NOMO-1 treated with DMSO at 0.1 percent for 48 hours (cell line): ENCODE measurements around the gene RNASEL.
A peak's percentile ranks its signal among the peaks of the same experiment; 100 is the strongest.

ENCODE experiments used
- DNase-seq: peaks from one replicate; lab custom pipeline; 2025; ENCODE audit not compliant: unreplicated experiment; lab: John Stamatoyannopoulos, UW

Gene RNASEL

DNA sequence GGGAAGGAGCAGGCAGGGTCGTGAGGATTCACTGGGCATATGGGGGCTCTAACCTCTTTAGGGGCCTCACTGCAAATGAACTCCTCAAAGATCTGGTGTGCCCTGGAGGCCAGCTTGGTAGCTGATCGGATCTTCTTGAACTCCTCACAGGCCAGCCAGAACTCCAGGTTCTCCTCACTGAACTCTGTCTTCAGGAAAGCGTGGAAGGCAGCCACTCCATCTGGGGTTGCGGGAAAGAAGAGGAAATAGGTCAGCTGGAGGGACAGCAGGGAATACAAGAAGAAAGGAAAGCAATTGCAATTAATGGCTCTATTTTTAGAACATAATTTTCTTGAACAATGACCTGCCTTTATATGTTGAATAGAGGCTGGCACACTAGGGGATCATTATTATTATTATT lies 12.9 kb upstream of the RNASEL start:
- no peak for DNase-seq

DNA sequence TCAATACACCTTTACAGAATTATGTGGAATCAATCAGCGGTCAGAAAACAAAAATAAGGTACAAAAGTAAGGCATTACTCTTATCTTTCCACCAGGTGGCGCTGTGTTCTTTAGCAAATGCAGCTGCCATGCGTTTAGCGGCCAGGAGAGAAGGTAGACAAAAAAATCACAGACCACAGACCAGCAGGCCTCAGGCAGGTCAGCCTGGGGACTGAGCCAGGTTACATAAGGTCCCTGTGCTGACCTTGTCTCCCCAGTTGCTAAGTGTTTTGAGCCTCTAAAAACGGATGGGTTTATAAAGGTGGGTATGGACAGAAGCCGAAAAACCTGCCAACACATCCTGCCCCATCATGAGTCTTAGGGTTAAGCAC lies 12.3 kb upstream of the RNASEL start:
- peak; percentile 67 for DNase-seq

DNA sequence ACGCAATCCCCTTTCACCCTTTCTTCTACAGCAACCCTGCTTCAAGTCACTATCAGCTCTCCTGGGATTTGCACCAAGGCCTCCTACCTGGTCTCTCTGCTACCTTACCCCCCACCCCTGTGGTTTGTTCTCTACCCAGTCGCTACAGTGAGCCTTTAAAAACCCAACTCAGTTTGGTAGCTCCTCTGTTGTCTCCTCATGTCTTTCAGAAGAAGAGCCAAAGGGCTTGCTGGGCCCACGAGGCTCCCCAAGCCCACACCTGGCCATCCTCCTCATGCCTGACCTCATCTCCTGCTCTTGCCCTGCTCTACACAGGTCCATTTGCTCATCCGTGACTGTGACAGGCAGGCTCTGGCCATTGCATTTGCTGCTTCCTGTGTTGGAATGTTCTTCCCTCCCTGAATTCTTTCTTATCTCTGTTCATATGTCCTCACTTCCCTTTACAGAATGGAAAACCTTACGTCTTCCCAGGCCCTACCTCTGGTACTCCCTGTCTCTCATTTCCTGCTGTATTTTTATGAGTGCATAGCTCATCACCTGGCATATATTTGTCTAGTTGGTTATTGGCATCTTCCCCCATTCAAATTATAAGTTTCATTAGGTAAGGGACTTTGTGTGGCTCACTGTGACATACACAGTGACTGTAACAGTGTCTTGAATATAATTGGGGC lies 11.8 kb upstream of the RNASEL start:
- DNase-seq, result no peak

DNA sequence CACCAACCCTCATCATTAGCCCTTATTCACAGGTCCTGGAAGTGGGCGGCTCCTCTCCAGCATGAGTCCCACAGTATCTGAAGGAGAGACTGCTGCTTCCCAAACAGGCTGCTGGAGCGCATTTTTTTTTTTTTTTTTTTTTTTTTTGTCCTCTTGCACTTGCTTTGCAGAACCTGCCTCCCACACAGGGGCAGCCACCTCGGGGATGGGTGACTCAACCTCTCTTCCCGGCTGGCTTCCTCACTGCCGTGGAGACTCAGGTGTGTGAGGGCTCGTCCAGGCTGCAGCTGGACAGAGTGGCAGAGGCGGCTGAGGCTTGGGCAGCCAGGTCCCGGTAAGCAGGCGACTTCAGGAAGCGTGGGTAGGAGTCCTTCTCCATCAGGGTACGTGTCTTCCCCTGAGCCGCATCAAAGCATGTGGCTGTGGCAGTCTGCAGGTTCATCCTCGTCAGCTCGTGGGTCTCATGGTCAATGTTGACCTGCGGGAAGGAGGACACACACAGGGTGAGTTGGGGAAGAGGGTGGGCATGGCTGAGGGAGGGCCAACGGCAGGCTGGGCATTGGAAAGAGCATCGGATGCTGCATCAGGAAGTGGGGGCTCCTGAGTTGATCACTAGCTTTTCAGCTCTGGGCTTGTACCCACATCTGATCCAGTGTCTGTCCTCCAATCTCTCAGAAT lies 11.1 kb upstream of the RNASEL start:
- DNase-seq, result no peak

DNA sequence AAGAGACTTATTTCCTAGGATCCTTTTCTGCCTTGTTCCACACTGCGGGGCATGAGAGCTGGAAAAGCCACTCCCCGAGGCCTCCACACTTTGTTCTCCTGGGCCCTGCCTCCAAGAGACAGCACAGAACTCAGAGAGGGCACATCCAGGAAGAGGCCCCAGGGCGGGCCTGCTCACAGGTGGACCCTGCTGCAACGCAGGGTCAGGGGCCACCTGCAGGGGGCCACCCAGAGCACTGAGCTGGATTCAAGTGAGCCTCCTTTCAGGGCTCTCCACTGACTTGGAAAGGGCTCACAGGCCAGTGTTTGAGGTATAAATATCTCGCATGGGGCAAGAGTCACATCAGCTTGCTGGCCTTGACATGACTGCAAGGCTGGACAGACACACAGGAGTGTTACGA lies 10.3 kb upstream of the RNASEL start:
- no peak for DNase-seq

DNA sequence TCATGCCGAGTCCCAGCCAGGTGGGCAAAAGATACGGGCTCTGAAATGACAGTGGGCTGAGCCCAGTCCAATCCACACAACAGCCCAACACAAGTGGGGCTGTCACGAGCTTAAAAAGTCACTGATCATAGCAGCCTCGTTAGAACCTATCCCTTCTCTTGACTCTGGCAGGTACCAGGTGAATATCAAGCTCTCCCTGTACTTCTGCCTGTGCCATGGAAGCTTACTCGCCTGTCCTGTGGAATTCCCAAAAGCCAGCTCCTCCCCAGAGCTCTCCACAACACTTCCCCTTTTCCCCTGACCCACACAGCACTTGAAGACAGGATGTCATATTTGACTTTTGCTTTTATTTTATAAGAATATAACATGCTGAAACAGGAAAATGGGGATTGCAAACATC lies 9.2 kb upstream of the RNASEL start:
- no peak for DNase-seq

DNA sequence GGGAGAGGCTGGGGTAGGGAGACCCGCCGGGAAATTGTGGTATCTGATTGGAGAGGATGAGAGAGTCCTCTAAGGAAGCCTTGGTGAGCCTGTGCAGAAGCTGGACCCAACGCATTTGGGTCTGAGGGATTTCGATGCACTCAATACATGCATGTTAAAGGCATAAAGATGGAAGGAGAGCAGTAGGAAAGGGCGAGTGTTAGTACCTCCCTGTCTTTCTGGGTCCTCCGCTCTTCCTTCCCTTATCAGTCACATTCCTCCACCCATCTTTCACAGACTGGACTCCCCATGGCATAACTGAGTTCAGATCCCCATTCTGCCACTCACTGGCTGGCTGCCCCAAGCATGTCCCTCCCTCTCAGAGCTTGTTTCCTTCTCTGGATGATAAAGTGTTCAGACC lies 7.9 kb upstream of the RNASEL start:
- DNase-seq, result no peak

DNA sequence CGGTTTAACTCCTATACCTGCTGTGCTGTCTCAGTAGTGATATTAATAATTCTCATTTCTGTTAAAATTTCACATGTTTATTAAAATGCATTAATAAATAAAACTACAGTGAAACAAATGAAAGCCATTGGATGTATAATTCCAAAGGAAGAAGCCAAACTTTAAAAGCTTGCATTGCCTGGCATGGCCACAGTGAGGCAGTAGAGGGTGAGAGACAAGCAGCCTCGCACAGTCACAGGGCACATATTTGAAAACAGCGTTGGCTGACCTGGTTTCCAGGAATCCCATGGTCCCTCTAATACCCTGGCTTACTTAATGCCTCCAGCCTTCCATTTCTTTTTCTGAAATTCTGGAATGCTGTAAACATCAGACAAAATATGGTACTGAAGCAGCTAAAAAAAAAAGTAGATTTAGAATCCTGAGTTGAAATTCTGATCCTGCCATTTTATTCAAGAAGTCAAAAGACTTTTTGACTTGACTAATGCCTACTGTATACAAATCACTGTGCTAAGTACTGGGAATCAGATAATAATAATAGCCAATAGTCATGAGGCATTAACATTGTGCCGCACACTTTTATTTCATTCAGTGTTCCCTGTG lies 6.7 kb upstream of the RNASEL start:
- DNase-seq, result peak; percentile 46

DNA sequence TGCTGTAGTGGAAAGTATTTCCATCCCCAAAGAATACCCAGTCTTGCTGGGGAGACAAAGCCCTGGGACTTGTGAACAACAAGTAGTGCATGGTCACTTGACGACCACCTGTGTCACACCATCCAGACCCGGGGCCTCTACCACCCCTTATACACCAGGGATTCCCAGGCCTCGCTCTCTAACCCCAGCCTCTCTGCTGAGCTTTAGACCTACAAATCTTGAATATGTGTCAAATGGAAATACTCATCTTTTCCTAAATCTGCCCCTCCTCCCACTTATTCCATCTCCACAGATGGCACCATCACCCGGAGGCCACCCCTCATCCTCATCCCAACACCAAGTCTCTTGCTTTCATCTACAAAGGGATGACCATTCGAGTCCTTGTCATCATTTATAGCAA lies 875 bp upstream of the RNASEL start:
- no peak for DNase-seq

DNA sequence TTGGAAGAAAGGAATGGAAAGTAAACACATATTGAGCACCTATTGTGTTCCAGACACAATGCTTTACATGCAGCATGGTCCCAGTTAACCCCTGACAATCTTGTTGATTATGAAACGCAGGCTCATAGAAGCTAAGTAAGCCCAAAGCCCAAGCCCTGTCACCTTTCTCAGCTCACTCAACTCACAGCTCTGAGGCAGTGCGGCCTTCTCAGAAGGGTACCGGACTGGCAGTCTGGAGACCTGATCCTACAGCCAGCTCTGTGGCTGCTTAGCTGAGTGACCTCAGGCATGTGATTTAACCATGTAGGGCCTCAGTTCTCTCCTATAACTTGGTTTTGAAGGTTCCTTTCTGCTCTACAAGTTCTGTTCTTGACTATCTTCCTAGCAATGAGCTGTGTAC lies 464 bp upstream of the RNASEL start:
- no peak for DNase-seq

DNA sequence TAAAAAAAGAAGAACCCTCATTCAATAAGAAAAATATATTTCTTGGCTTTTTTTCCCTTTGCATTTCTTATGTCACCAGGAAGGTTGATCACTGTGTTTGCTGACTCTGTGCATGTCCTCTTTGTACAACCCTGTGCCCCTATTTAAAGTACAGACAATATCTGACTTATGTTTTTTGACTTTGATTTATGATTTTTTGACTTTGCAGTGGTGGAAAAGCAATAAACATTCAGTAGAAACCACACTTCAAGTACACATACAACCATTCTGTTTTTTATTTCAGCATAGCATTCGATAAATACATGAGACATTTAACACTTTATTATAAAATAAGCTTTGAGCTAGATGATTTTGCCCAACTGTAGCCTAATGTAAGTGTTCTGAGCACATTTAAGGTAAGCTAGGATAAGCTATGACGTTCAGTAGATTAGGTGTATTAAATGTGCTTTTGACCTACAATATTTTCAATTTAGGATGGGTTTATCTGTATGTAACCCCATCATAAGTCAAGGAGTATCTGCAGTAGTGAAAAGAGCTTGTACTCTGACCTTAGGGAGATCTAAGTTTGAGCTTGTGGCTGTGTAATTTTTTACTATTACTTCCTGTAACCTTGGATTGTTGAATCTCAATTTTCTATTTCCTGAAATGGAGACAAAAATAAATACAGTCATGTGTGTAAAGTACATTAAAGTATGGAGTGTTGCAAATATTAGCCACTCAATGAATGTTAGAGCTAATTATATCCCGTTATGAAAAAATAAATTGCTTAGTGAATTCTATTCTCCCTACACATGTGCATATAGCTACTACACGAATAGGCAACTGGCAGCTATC lies 1.2 kb downstream of the RNASEL start:
- DNase-seq, result no peak

DNA sequence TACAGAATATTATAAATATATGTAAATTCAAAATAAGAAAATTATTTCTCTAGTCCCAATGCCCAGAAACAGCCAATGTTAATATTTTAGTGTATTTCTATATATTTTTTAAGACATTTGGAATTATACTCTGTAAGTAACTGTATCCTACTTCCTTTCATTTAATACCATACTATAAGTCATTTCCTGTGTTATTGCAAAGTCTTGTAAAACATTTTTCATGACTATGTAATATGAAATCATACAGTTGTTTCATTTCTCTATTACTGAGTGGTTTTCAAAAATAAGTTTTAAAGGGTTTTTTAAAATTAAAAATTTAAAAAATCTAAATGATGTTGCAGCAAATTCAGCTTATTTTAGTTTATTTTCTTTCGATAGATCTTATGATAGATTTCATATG lies 2.0 kb downstream of the RNASEL start:
- no peak for DNase-seq

DNA sequence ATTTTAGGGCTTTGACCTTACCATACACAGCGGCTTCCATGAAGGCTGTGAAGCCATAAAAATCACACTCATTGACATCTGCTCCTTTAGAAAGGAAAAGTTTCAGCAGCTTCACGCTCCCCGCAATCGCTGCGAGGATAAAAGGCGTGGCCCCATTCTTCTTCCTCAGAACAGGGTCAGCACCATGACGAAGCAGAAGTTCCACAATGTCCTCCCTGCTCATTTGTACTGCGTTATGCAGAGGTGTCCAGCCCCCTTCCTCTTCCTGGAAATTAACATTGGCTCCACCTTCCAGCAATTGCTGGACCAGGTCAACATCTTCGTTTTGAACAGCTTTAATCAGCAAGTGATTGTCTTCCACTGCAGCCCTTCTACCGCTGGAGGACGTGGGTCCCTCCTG lies 2.7 kb downstream of the RNASEL start:
- DNase-seq, result no peak

DNA sequence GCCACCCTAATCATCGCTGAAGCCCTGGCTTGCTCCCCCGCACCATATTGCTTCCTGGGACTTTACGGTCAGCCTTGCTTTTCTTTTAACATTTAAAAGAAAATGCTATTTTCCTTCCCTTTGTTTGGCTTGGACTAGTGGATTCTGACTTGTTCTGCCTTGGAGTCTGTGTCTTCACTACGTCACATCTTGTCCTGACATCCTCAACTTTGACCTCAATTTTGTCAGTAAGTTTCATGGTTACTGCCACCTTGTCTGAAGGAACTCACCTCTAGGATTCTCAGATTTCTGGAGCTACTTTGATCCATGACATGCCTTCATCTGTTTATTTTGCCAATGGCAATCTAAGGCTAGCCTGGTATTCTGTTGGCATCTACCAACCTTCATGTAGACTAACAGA lies 4.3 kb downstream of the RNASEL start:
- no peak for DNase-seq

DNA sequence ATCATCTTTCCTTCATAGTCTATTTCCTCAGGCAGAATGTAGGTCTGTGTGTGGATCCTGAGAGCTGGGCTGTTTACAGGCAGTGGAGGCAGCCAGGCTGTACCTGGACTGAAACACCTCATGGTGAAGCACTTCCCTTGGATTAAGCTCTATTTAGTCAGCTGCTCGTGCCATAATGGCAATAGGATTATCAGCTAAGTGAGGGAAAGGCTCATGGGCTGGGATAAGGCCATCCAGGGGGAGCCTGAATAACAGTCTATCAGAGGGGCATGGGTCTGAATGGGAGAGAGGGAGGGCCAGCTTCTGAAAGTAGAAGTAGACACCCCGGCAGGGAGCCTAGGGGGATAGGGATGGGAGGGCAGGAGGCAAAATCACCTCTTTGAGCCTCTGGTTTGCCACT lies 8.3 kb downstream of the RNASEL start:
- DNase-seq, result no peak

DNA sequence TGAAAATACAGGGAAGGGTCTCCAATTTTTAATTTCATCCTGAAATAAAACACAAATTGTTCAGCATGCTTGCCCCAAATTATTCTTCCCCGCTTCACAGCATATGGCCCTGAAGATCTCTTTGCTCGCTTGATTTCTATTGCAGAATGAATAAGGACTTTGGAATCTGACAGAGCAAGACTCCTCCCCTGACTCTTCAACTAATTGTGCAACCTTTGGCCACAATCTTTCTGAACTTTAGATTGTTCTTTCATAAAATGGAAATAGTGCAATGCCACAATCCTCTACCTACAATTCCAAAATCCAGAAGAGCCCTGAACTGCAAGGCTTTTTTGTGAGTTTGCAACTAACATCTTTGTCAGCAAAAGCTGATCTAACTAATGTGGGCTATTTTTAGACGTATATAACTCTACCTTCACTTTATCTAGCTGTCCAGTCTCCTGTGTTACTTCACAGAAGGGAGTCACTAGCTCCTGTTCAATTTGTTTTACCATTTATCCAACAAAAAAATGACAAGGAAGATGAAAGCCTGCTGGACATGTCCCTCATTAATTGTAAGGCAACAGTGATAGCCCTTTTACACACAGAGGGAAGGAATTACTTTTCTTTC lies 13.4 kb downstream of the RNASEL start:
- DNase-seq, result peak; percentile 33

DNA sequence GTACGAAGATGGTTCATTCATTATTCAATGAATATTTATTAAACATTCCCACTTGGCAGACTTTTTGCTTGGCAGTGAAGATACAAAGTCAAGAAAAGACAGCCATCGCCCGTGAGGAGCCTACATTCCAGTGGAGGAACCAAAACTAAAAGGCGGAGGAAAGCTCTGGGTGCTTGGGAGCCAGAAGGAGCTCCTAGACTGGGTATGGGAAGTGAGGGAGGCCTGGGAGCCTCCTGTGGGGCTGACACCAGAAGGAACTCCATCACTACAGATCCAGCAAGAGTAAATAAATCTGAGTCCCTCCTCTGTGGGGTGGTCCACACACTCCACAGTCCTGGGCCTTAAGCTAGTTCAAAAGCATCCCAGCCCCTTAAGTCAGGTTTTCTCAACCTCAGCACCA lies 14.9 kb downstream of the RNASEL start:
- no peak for DNase-seq

DNA sequence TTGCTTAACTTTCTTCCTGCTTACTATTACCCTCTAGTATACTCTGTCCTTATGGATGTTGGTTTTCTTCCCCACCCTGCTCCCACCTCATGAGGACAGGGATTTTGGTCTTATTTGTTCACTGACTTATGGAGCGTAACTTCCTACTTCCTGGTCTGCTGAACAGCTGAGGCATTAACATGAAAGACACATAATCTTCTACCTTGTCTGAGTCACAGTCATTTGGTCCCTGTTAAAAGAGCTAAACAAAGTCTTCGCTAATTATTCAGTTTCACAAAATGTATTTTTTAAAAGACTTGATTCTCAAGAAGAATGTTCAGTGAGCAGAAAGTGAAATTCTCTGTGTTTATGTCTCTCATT lies 18.5 kb downstream of the RNASEL start:
- no peak for DNase-seq

DNA sequence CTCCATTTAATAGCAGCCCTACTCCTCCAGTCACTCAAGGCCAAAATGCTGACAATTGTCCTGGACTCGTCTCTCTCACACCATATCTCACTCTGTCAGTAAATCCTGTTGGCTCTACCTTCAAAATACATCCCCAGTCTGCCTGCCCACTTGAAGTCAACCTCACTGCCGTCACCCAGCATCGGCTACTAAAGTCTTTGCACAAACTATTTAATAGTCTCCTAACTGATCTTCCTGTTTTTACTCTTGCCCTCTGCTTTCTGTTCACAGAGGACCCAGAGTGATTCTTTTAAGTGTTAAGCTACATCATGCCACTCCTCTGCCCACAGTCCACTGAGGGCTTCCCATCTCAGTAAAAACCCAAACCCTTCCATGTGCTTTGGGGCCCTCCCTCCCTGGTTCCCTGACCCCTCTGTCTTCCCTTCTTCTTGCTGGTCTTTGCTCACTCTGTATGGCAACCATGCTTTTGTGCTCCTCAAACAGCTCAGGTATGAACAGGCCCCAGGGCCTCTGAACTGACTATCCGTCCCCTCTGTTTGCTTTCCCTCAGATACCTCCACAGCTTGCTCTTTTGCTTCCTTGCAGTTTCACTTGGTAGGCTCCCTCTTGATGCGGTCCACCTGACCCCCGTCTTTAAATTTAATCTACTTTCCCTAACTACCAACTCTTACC lies 19.0 kb downstream of the RNASEL start:
- no peak for DNase-seq

DNA sequence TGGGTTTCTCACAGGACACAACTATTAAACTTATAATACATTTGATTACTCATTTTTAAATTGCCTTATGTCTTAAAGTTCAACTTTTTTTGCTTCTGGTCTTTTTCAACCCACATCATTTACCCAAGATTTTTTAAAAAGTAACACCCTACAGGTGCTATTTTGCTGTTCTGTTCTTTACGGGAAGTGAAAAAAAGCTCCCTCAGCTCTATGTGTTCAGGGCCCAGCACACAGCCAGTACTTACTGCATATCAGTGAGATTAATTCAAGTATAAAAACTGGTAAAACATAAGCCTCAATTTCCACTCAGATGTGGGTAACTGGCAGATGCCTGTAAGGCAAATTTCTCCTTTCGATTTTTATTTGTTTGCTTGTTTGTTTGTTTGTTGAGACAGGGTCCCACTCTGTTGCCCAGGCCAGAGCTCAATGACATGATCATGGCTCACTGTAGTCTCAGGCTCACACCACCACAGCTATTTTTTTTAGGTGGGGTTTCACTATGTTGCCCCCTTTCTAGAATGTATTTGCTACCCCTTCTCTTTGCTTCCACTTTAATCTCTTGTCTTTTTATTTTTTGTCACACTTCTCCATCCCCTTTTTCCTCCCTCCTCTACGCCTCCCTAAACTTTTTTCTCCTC lies 20.3 kb downstream of the RNASEL start:
- no peak for DNase-seq

DNA sequence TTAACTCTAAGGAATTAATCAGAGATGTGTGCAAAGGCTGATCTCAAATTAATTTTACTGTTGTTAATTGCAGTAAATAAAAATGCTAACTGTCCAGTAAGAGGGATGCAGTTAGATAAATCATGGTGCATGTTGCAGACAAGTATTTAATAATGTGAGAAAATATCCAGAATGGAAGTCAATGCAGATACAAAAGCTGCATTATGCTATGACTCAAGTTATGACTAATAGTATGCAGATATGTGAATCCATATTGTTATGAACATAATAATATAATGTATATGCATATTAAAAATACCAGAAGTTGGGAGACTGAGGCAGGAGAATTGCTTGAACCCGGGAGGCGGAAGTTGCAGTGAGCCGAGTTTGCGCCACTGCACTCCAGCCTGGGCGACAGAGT lies 21.4 kb downstream of the RNASEL start:
- DNase-seq, result no peak
